Measurements from ENCODE around the gene PDE6B.

DNA sequence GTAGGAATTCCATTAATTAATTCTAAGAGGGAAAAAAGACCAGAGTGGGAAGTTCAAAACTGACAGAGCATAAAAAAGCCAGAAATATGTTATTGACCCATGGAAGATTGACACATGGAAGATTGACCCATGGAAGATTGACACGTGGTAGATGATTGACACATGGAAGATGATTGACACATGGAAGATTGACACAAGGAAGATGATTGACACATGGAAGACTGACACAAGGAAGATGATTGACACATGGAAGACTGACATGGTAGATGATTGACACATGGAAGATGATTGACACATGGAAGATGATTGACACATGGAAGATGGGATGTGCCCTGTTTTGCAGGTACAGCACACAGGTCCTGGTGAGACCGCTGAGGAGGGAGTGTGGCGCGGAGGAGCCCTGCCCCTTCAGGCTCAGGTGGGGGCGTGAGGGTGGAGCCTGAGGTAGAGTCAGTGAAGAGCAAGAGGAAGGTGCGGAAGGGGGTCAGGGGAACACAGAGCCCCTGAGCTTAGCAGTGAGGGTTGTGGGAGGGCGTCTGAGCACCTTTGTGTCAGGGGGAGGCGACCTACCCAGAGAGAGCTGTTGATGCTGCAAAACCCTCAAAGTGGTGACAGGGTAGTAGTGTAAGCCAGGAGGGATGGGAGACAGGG lies 15.8 kb upstream of the PDE6B start:
- TF ChIP-seq POLR2AphosphoS5 (IDR thresholded peaks at IDR 0.05) (no peak), POLR2A (IDR thresholded peaks at IDR 0.05) (no peak), EP300 (IDR thresholded peaks at IDR 0.05) (no peak)
- TF ChIP-seq, protein P1, sequence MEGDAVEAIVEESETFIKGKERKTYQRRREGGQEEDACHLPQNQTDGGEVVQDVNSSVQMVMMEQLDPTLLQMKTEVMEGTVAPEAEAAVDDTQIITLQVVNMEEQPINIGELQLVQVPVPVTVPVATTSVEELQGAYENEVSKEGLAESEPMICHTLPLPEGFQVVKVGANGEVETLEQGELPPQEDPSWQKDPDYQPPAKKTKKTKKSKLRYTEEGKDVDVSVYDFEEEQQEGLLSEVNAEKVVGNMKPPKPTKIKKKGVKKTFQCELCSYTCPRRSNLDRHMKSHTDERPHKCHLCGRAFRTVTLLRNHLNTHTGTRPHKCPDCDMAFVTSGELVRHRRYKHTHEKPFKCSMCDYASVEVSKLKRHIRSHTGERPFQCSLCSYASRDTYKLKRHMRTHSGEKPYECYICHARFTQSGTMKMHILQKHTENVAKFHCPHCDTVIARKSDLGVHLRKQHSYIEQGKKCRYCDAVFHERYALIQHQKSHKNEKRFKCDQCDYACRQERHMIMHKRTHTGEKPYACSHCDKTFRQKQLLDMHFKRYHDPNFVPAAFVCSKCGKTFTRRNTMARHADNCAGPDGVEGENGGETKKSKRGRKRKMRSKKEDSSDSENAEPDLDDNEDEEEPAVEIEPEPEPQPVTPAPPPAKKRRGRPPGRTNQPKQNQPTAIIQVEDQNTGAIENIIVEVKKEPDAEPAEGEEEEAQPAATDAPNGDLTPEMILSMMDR (IDR thresholded peaks at IDR 0.05): no peak

Measured in gastroesophageal sphincter (tissue), 3 donors.